ENCODE results near the gene SMG1. TPM values are rescaled to one million over a fixed set of nuclear protein-coding genes. Genes with fewer than 3 reads are reported as not detected.

SMG1 gene
- total and polyA plus RNA-seq, 4 donors: 5.3 to 70.8 (median 22.3) TPM

DNA sequence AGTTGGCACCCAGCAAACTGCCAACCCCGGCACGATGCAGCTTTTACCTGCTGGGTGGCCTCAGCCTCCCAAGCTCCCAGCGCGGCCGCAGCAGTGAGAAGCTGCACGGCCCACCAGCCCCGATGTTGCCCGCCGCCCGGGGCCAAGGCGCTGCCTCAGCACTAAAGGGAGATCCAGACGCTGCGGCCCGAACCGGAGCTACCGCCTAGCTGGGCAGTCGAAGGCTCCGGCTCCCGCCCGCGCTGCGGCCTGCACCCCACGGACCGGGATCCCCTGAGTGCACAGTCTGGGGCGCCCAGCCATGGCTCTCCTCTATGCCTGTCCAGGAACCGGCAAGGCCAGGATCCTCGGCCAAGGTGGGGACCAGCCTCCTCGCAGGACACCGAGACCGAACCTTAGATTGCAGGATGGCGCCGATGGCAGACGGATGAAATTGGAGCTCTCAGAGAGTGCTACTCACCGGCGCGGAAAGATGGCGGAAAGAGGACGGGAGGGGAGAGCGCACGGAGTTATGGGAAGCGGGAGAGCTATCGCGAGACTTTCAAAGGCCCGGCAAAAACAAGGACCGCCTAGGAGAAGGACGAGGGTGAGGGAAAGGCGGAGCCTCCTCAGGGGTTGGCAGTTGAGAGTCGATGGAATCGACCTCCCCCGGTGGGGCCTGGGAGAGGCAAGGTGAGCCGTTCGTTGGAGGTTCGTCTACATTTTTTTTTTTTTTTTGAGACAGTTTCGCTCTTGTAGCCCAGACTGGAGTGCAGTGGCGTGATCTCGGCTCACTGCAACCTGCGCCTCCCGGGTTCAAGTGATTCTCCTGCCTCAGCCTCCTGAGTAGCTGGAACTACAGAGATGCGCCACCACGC, 136.1 kb downstream of the SMG1 start, which contains the start of gene RPS15A:
Gene RPS15A, minus strand, starts transcription at position 485 of the 857 bp plus-strand sequence. CDS start 1,221 bp downstream, outside the sequence.
- Histone ChIP-seq H3K4me1 (ENCODE audit: control insufficient read depth in 4 of 4, insufficient read depth in 4 of 4, low read length in 3 of 4) (peaks cover 4 to 29% (median 21%) of the 10 kb centered on the region in 4 donors), H3K27ac (ENCODE audit: low read depth in 1 of 2, low read length in 2 of 2) (peak within 1 kb of the TSS; percentile 55 to 64), H3K9ac (ENCODE audit: low read depth in 1 of 2, low read length in 2 of 2) (peak within 1 kb of the TSS; percentile 94 to 95), H3K4me3 (ENCODE audit: low read depth in 1 of 3, low read length in 3 of 3) (peak within 1 kb of the TSS; percentile 65 to 97 (median 89)), H3K36me3 (ENCODE audit: control insufficient read depth in 4 of 4, insufficient read depth in 3 of 4, low read depth in 1 of 4, low read length in 3 of 4) (peaks cover 13 to 48% (median 25%) of the 10 kb centered on the region in 4 donors), H3K9me3 (ENCODE audit: control insufficient read depth in 4 of 4, low read length in 3 of 4) (no peaks in the 10 kb centered on the region), H3K27me3 (ENCODE audit: control insufficient read depth in 4 of 4, insufficient read depth in 4 of 4, low read length in 3 of 4) (no peaks in the 10 kb centered on the region)
- DNase-seq (ENCODE audit: low spot score): peak; percentile 88
- TF ChIP-seq EGR1 (IDR thresholded peaks at IDR 0.05; ENCODE audit: low read depth in 2 of 2) (no peak), HNF4G (IDR thresholded peaks at IDR 0.05) (no peak), YY1 (IDR thresholded peaks at IDR 0.05) (peak; percentile 99), GABPA (IDR thresholded peaks at IDR 0.05 in 1 of 2, conservative IDR thresholded peaks at IDR 0.05 in 1 of 2) (peak in 1 of 2 donors; percentile 65), RAD21 (IDR thresholded peaks at IDR 0.05) (peak in 1 of 2 donors; percentile 38), SP1 (IDR thresholded peaks at IDR 0.05) (peak; percentile 49), RXRA (IDR thresholded peaks at IDR 0.05) (peak in 1 of 2 donors; percentile 55), TAF1 (conservative IDR thresholded peaks at IDR 0.05) (peak; percentile 98), FOXA2 (IDR thresholded peaks at IDR 0.05) (peak; percentile 9), JUND (IDR thresholded peaks at IDR 0.05) (no peak)
- TF ChIP-seq, protein P1, sequence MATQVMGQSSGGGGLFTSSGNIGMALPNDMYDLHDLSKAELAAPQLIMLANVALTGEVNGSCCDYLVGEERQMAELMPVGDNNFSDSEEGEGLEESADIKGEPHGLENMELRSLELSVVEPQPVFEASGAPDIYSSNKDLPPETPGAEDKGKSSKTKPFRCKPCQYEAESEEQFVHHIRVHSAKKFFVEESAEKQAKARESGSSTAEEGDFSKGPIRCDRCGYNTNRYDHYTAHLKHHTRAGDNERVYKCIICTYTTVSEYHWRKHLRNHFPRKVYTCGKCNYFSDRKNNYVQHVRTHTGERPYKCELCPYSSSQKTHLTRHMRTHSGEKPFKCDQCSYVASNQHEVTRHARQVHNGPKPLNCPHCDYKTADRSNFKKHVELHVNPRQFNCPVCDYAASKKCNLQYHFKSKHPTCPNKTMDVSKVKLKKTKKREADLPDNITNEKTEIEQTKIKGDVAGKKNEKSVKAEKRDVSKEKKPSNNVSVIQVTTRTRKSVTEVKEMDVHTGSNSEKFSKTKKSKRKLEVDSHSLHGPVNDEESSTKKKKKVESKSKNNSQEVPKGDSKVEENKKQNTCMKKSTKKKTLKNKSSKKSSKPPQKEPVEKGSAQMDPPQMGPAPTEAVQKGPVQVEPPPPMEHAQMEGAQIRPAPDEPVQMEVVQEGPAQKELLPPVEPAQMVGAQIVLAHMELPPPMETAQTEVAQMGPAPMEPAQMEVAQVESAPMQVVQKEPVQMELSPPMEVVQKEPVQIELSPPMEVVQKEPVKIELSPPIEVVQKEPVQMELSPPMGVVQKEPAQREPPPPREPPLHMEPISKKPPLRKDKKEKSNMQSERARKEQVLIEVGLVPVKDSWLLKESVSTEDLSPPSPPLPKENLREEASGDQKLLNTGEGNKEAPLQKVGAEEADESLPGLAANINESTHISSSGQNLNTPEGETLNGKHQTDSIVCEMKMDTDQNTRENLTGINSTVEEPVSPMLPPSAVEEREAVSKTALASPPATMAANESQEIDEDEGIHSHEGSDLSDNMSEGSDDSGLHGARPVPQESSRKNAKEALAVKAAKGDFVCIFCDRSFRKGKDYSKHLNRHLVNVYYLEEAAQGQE (IDR thresholded peaks at IDR 0.05): peak; percentile 92
- TF ChIP-seq, protein P2, sequence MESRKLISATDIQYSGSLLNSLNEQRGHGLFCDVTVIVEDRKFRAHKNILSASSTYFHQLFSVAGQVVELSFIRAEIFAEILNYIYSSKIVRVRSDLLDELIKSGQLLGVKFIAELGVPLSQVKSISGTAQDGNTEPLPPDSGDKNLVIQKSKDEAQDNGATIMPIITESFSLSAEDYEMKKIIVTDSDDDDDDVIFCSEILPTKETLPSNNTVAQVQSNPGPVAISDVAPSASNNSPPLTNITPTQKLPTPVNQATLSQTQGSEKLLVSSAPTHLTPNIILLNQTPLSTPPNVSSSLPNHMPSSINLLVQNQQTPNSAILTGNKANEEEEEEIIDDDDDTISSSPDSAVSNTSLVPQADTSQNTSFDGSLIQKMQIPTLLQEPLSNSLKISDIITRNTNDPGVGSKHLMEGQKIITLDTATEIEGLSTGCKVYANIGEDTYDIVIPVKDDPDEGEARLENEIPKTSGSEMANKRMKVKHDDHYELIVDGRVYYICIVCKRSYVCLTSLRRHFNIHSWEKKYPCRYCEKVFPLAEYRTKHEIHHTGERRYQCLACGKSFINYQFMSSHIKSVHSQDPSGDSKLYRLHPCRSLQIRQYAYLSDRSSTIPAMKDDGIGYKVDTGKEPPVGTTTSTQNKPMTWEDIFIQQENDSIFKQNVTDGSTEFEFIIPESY (IDR thresholded peaks at IDR 0.05): peak; percentile 99
- TF ChIP-seq, protein P3, sequence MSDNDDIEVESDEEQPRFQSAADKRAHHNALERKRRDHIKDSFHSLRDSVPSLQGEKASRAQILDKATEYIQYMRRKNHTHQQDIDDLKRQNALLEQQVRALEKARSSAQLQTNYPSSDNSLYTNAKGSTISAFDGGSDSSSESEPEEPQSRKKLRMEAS (IDR thresholded peaks at IDR 0.05): peak; percentile 71
- TF ChIP-seq, protein P4, sequence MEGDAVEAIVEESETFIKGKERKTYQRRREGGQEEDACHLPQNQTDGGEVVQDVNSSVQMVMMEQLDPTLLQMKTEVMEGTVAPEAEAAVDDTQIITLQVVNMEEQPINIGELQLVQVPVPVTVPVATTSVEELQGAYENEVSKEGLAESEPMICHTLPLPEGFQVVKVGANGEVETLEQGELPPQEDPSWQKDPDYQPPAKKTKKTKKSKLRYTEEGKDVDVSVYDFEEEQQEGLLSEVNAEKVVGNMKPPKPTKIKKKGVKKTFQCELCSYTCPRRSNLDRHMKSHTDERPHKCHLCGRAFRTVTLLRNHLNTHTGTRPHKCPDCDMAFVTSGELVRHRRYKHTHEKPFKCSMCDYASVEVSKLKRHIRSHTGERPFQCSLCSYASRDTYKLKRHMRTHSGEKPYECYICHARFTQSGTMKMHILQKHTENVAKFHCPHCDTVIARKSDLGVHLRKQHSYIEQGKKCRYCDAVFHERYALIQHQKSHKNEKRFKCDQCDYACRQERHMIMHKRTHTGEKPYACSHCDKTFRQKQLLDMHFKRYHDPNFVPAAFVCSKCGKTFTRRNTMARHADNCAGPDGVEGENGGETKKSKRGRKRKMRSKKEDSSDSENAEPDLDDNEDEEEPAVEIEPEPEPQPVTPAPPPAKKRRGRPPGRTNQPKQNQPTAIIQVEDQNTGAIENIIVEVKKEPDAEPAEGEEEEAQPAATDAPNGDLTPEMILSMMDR (IDR thresholded peaks at IDR 0.05; ENCODE audit: low read depth, low read length, missing input control): no peak
- WGBS: 3% methylated on average over 60 of the region's 60 CpGs
